HK-2 (cell line): Measurements from ENCODE around the gene ZBTB17.
A peak's percentile ranks its signal among the peaks of the same experiment; 100 is the strongest.
"Not testable (repeated sequence)": the region's sequence is repeated elsewhere in the genome, so short reads cannot be mapped to it uniquely, and the experiment has no call there.

ENCODE experiments used
- DNase-seq: peaks from one replicate; pipeline ENCODE4 v3.0.0-alpha.2; 2018; ENCODE audit not compliant: unreplicated experiment

The ZBTB17 gene

GRCh38 chr1:15975805-15976680 is at the start of gene ZBTB17:
Gene ZBTB17 (minus strand): TSS chr1:15976101. CDS start chr1:15948495, 27,606 bp downstream.
- peak; percentile 92 for DNase-seq

- no peak for DNase-seq
These were observed 47.3 kb upstream of the ZBTB17 start for GRCh38 chr1:16023050-16023653.

- DNase-seq, result no peak
These were observed 46.5 kb upstream of the ZBTB17 start for GRCh38 chr1:16022393-16022792.

- no peak for DNase-seq
These were observed 45.8 kb upstream of the ZBTB17 start, which contains the start of gene CLCNKA for GRCh38 chr1:16021681-16022080. Gene CLCNKA (plus strand): TSS chr1:16022036. CDS start chr1:16022620, 584 bp downstream.

GRCh38 chr1:16020878-16021277 is 45.0 kb upstream of the ZBTB17 start:
- DNase-seq, result not testable (repeated sequence)

- no peak for DNase-seq
These were observed 44.4 kb upstream of the ZBTB17 start for GRCh38 chr1:16020325-16020724.

GRCh38 chr1:16019644-16020277 is 43.9 kb upstream of the ZBTB17 start:
- peak; percentile 47 for DNase-seq

GRCh38 chr1:16018749-16019643 is 43.1 kb upstream of the ZBTB17 start:
- DNase-seq, result no peak

GRCh38 chr1:16018308-16018707 is 42.4 kb upstream of the ZBTB17 start:
- DNase-seq, result no peak

GRCh38 chr1:16017461-16018303 is 41.8 kb upstream of the ZBTB17 start, which contains the start of gene HSPB7:
Gene HSPB7 (minus strand): TSS chr1:16018043. CDS start chr1:16017963, 80 bp downstream.
- no peak for DNase-seq

GRCh38 chr1:16017076-16017460 is 41.2 kb upstream of the ZBTB17 start:
- DNase-seq, result no peak

GRCh38 chr1:16015960-16016901 is 40.3 kb upstream of the ZBTB17 start:
- peak; percentile 43 for DNase-seq

GRCh38 chr1:16015491-16015890 is 39.6 kb upstream of the ZBTB17 start:
- no peak for DNase-seq

- DNase-seq, result no peak
These were observed 38.9 kb upstream of the ZBTB17 start for GRCh38 chr1:16014509-16015482.

- DNase-seq, result no peak
These were observed 38.0 kb upstream of the ZBTB17 start for GRCh38 chr1:16013908-16014258.

- DNase-seq, result peak; percentile 74
These were observed 37.5 kb upstream of the ZBTB17 start for GRCh38 chr1:16013220-16013907.

- DNase-seq, result peak; percentile 83
These were observed 36.8 kb upstream of the ZBTB17 start for GRCh38 chr1:16012590-16013219.
